HG02885 (cell line): Measurements from ENCODE around the gene AZIN2.
A peak's percentile ranks its signal among the peaks of the same experiment; 100 is the strongest.
"Not testable (repeated sequence)": the region's sequence is repeated elsewhere in the genome, so short reads cannot be mapped to it uniquely, and the experiment has no call there.

Experiments used
- ATAC-seq: cut with Tn5 transposase; IDR thresholded peaks from one replicate; pipeline ENCODE4 v1.9.1; 2021; ENCODE audit warnings: mild to moderate bottlenecking; ENCODE audit not compliant: unreplicated experiment, poor library complexity

AZIN2 gene

DNA sequence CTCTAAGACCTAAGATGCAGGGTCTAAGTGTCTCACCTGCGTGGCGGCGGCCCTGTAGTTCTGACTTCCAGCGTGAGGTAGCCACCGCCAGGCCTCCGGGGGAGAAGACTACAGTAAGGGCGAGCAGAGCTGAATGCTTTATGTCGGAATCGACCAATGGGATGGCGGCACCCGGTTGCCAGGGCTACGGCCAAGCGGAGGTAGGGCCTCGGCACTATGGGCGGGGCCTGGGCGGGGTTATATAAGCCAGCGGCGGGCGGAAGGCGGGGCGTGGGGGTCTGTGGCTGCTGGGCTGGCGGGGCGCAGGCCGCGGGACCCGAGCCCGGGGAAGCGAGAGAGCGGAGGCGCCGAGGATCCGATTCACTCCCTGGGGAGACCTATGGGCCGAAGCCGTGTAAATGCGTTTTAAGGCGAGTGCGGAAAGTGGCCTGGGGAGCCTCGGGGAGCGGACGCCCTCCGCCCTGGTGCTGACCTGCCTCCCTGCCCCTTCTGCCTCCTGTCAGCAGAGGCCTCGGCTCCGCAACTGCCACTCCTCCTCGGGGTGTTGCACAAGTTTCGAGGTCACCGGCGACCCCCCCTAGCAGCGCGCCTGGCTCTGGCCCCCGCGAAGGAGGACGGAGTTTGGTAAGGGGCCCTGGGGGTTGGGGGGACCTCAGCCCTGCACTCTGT, at the start of gene AZIN2:
AZIN2 (plus strand) TSS at position 269 of the 669 bp plus-strand sequence. CDS start 1,097 bp downstream, outside the sequence.
- ATAC-seq: peak; percentile 94

DNA sequence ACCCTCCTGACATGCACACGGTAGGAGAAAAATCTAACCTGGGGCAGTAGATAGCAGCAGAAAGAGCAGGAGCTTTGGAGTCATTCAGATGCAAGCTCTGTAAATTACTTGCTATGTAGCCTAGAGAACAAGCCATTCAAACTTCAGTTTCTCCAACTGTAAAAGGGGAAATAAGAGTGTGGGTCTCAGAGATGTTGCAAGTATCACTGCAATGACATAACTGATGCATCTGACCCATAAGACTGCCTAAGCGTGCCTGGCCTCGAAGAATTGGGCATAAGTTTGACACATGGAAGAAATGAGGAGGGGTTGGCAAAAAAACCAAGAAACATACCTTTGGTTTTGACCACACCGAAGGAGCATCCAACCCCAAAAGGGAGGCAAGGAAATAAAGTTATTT, 49.4 kb upstream of the AZIN2 start:
- no peak for ATAC-seq

DNA sequence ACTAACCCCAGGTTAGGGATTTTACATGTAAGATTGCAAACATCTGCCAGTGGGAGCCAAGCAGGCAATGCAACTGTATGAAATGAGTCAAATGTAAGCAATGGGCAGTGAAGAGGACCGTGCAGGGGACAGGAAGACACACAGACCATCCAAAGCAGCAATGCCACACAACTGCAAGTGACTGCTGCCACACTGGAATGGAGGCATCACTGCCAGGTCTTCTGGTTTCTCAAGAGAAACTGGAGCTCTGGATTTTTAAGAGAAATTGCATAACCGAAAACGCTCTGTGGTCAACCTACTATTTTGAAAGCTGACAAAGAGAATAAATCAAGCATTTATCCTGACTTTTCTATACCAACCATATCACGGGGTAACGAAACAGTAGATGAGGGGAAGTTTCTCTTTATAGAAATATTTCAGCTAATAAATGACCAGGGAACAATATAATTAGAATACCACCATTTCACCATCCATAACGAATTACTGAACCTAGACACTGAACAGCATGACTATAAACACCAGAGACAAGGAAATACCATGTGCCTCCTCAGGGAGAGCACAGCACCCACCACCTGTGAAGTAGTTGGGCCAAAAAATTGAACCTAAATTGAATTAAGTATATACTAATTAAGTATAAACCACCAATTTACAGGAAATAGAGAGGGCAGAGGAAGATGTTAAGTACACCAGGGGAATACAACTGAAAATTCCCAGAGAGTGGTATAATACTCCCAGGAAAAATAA, 48.7 kb upstream of the AZIN2 start:
- no peak for ATAC-seq

DNA sequence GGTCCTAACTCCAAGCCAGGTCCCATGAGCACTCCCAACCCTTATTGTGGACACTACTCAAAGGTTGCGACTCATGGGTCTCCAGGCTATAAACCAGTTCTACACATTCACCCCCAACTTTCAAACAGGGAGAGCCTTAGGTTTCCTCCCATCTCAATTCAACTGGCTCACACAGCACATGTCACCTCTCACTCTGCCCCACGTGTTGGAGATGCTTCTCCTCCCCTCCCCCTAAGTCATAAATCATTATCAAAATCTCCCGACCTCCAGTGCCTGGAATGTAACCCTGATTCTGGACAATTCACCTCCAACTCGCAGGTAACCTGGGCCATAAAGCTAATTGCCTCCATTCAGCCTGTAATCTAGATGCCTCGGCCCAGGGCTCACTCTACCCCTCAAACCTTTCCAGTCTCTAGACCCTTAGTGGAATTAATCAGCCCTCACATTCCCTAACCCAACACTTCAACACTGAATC, 44.9 kb upstream of the AZIN2 start:
- no peak for ATAC-seq

DNA sequence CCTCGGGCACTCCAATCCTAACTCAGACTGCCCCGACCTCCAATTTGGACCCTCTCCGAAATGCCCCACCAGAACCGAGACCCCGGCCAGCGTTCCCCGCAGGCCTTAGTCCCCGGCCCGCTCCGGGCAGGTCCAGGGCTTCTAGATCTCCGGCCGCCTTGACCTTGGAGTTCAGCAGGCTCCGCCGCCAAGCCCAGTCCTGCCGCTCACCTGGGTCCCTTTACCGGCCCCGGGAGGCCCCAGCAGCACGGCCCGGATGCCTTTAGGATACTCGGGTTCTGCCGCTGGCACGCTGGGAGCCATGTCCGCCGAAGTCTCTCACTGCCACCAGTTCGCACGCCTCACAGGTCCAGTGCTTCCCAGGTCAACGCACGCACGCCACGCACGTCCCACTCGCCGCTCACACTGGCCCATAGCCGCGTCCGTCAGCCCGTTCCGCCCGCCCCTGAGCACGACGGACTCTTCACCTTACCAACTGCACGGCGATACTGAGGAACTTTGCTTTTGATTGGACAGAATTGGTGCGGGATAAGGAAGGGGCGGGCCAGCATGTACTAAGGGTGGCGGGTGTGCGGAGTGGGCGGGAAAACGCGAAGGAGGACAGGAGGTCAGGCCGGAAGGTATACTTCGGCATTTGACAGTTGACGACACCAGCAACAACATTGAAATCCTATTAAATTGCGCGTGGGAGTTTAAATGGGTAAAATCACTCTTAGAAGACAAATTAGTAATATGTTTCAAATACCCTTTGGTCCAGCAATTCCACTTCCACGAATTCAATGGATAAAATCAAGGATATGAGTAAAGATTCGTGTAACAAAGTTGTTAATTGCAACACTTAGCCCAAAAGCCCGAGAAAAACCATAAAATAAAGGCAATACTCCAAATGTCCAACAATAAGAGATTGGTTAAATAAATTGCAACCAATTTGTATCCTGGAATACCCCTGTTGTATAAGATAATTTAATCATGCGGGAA, 44.1 kb upstream of the AZIN2 start, which contains the start of gene AK2:
AK2 (minus strand) TSS at position 358 of the 978 bp plus-strand sequence; CDS start at position 303, 55 bp downstream.
- peak; percentile 98 for ATAC-seq

DNA sequence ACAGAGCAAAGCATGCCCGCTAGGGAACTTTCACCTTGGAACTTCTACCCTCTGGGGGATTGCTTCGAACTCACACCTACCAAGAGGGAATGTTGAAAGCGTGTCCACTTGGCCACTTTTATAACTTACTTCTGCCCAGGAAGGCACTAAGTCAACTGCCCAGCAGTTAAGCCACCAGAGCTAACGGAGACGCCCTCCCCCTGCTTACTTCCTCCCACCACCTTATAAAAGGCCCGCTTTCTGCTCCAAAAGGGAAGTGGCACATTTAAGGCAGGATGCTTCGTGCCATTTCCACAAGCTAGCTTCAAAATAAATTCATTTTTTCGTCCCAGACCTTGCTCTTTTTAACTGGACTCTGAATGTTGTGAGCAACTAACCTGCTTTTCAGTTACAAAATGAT, 41.1 kb upstream of the AZIN2 start:
- no peak for ATAC-seq

DNA sequence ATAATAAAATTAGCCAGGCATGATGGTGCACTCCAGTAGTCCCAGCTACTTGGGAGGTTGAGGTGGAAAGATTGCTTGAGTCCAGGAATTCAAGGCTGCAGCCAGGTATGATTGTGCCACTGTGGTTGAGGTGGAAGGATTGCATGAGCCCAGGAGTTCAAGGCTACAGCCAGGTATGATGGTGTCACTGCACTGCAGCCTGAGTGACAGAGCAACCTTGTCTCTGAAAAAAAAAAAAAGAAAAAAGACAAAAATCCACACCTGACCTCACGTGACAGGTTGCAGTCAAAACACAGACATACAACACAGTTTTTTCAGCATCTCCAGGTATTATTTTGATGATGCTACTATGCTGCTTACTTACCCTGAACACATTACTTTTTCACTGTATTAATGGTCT, 39.9 kb upstream of the AZIN2 start:
- ATAC-seq: no peak

DNA sequence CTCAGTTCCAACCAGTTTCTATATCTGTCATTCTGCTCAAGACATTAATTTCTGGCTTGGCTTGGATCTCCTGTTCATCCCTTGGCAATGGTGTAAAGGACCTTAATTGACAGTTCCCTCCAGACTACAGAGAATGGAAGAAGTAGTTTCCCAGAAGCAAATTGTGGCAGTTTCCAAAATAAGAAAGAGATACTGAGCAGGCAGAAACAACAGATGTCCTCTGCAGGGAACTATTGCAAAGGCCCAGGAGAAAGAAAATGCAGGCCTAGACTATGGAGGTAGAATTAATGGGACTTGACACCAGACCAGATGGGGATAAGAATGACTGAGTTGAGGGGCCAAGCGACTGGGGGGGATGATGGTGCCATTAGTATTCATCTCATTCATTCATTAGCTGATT, 38.1 kb upstream of the AZIN2 start:
- no peak for ATAC-seq

DNA sequence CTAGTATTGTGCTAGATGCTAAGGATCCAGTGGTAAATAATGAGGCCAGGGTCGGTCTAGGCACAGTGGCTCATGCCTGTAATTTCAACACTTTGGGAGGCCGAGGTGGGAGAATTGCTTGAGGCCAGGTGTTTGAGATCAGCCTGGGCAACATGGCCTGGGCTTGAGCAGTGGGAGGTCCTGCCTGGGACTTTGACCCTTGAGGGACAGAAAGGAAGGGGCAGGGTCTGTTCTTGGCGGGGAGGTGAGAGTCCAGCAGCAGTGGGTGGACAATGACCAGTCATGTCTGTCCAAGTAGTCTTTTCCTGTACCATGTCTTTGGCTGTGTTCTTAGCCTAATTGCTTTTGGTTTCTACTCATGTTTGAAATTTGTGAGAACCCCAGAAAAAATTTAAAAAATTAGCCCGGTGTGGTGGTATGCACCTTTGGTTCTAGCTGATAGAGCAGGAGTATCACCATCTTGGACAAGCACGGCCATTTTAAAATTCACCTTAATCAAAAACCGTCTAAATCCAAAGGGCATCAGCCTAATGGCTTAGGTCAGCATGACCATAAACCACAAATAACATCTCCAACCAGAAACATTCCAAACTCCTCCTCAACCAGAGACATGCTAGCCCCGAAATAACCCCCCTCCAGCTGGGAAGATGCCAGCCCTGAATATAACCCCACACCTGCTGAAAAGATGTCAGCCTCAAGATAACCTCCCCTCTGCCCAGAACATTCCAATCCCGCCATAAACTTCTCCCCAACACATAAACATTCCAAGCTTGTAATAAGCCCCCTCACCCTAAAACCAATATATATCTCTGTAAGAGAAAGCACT, 37.5 kb upstream of the AZIN2 start:
- no peak for ATAC-seq

DNA sequence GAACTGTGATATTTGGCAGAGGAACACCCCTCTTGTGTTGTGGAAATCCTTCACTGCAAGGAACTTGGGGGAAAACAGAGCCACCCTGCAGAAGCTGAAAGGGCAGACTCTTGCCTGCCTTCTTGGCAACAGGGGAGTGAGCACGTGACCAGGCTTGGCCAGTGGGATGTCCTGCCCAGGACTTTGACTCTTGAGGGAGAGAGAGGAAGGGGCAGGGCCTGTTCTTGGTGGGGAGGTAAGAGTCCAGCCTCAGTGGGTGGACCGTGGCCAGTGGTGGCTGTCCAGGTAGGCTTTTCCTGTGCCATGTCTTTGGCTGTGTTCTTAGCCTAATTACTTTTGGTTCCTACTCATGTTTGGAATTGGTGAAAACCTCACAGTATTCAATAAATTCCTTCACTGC, 35.7 kb upstream of the AZIN2 start:
- ATAC-seq: no peak

DNA sequence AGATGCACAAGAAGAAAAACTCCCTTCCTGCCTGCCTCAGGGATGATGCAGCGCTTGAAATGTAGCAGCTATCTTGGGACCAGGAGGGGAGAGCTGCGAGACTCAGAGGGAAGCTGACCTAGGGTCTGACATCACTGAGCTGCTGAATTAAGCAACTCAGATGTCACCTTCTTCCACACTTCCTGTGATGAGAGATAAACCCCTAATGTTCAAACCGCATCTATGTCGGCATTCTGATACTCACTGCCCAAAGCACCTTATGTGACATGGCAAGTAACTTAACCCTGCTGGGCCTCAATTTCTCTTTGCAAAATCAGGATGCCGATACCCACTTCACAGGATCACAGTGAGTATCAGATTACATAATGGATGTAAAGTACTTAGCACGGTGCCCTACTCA, 35.1 kb upstream of the AZIN2 start:
- no peak for ATAC-seq

DNA sequence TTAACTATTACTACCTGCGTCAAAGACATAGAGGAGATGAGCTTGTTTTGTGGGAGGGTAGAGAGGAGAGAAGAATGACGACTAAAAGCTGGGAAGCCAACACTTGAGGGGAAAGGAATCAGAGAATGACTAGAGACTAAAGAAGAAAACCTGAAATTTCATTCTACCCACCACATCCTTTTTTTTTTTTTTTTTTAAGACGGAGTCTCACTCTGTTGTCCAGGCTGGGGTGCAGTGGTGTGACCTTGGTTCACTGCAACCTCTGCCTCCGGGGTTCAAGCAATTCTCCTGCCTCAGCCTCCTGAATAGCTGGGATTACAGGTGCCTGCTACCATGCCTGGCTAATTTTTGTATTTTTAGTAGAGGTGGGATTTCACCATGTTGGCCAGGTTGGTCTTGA, 34.7 kb upstream of the AZIN2 start:
- not testable (repeated sequence) for ATAC-seq

DNA sequence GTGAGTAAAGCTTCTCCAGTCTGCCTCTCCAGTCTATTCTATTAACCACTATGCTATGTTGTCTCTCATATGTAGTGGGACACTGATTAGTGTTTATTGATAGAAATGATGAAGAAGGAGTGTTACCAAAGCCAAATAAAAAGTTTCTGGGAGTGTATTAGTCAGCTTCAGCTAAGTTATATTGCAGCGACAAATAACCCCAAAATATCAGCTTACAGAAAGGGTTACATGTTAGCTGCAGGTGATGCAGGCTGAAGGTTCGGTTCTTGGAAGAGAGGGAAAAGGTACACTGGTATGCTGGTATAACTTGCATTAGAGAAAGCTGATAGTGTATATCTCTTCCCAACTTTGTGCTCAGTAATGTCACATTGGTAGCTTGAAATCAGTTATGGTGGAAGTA, 33.7 kb upstream of the AZIN2 start:
- no peak for ATAC-seq

DNA sequence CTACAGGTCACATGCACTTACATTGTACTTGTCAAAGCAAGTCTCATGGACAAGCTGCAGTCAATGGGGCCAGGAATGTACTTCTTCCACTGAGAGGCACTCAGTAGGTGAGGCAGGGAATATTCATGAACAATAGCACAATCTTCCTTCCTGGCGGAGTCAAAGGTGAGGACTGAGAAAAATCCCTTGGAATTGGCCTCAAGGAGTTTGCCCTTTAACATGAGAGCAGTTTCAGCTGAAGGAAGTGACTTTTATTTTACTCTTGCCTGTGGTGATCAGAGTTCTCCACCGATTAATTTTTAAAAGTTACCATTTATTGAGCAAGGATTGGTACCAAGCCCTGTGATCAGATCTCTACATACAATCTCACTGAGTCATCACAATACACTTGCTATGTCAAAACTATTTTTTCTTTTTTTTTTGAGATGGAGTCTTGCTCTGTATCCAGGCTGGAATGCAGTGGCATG, 33.1 kb upstream of the AZIN2 start:
- no peak for ATAC-seq

DNA sequence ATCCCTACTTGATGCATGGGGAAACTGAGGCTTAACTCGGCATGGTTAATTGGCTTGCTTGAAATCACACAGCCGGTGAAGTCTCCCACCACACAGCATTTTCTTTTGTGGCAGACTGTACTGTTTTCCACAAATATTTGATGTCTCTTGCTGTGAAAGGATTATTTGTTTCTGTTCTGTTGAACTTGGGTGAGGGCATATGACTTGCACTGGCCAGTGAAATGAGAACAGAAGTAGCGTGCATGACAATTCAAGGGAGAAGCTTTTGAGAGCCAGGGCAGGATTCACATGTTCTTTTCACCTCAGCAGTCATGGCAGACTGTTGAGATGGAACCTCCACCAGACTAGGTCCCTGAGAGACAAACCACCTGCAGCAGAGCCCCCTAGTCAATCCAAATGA, 32.5 kb upstream of the AZIN2 start:
- ATAC-seq: no peak

DNA sequence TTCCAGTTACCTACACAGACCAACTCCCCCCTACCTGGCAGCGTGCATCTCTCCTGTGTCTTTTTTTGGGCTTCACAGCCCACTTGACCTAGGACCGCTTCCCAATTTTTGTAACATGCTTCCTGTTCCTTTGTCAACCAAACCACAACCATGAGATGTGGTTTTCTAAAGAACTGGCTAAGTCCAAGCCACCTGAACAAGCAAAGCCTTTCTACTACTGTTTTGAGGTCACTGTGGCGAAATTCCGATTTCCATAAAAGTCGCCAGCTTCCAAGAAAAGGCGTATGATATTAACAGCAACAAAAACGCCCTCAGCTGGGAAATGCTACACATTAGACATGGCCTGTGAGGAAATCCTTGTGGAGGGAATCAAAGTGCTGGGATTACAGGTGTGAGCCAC, 31.6 kb upstream of the AZIN2 start:
- ATAC-seq: no peak

DNA sequence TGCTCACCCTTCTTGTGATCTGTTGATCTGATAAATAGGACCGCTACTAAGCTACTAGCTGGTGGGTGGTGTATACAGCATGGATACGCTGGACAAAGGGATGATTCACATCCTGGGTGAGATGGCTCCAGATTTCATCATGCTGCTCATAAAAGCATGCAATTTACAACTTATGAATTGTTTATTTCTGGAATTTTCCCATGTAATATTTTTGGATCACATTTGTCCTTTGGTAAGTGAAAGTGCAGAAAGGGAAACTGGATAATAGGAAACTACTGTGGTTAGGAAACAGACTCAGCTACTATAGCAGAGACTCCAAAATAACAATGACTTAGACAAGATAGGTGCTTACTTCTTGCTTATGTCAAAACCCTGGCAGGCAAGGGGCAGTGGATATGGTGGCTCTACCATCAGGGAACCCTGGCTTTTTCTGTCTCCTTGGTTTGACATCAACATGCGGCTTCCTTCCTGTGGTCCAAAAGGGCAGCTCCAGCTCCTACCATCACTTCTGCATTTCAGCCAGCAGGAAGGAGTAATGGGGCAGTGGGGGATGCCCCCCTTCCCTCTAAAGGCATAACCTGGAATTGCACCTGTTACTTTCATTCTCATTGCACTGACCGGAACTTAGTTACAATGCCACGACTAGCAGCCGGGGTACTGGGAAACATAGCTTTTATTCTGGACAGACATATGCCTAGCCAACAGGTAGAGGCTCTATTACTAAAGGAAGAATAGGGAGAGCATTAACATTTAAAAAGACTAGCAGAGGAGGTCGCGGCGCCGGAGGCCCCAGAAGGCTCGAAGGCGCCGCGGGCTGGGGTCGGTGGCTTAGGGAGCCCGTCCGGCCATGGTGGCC, 30.5 kb upstream of the AZIN2 start:
- no peak for ATAC-seq

DNA sequence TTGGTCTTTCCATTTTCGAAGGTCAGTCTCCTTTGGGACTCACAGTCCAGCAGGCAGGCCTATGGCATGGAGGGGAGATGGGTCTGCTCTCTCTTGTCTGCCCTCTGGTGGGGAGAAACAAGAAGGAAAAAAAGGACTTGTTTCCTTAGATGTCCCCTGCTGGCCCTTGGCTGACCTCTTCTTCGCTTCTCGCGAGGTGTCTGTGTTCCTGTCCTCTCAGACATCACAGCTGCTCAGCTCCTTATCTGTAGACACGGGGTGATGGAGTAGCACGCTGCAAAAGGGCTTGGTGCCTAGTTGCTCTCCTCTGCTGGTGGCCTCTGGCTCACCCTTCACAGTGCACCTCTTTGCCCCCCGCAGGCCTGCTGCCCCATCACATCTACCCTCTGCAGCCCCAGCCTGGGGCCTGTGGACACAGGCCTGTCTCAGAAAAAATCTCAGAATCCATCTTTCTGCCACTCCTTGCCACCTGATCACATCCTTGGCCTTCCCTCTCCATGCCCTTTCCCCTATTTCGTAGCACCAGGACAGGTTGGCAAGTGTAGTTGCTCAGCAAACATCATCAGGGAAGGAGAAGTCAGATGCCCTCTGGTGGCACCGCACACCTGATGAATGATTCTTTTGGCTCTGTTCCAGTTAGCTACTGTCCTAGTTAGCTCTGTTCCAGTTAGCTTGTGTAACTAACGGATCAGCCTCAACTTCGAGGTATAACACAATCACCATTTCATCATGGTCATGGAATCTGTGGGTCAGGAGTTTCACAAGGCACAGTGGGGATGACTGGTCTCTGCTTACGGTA, 25.5 kb upstream of the AZIN2 start:
- no peak for ATAC-seq
